Liver (tissue), 9 donors: ENCODE data around the gene BCAR3. TPM values are rescaled to one million over a fixed set of nuclear protein-coding genes. Genes with fewer than 3 reads are reported as not detected.

Experiments used
- DNase-seq: peaks from one replicate; pipeline ENCODE4 v3.0.0-alpha.2; 2017; ENCODE audit warnings: low spot score
- H3K27ac ChIP-seq, 2 donors: one replicate each; pipeline ENCODE4 v1.7.0; 2013; ENCODE audit warnings: inconsistent platforms in 2 of 2, low read length in 2 of 2, control low read depth in 1 of 2, low read depth in 1 of 2, mild to moderate bottlenecking in 1 of 2
- H3K27me3 ChIP-seq, 4 donors: one replicate each; pipeline versions ENCODE4 v1.6.1 to v1.7.0; 2013; ENCODE audit warnings: low read length in 3 of 4, inconsistent platforms in 1 of 4, mild to moderate bottlenecking in 1 of 4, moderate library complexity in 1 of 4; ENCODE audit not compliant: control insufficient read depth in 4 of 4, insufficient read depth in 4 of 4
- H3K36me3 ChIP-seq, 4 donors: one replicate each; pipeline versions ENCODE4 v1.6.1 to v1.7.0; 2013; ENCODE audit warnings: low read length in 3 of 4, mild to moderate bottlenecking in 3 of 4, low read depth in 1 of 4, moderate library complexity in 1 of 4; ENCODE audit not compliant: control insufficient read depth in 4 of 4, insufficient read depth in 3 of 4
- H3K4me1 ChIP-seq, 4 donors: one replicate each; pipeline versions ENCODE4 v1.6.1 to v1.7.0; 2013; ENCODE audit warnings: low read length in 3 of 4, mild to moderate bottlenecking in 3 of 4, moderate library complexity in 1 of 4; ENCODE audit not compliant: control insufficient read depth in 4 of 4, insufficient read depth in 4 of 4
- H3K4me3 ChIP-seq, 3 donors: one replicate each; pipeline versions ENCODE4 v1.6.1 to v1.7.0; 2013; ENCODE audit warnings: low read length in 3 of 3, control low read depth in 1 of 3, low read depth in 1 of 3, mild to moderate bottlenecking in 1 of 3
- H3K9ac ChIP-seq, 2 donors: one replicate each; pipeline ENCODE4 v1.7.0; 2013; ENCODE audit warnings: low read length in 2 of 2, mild to moderate bottlenecking in 2 of 2, moderate library complexity in 2 of 2, control low read depth in 1 of 2, low read depth in 1 of 2
- H3K9me3 ChIP-seq, 4 donors: one replicate each; pipeline versions ENCODE4 v1.6.1 to v1.7.0; 2013; ENCODE audit warnings: low read length in 3 of 4; ENCODE audit not compliant: control insufficient read depth in 4 of 4
- EGR1 ChIP-seq, 2 donors: IDR thresholded peaks; 2 replicates each; pipeline ENCODE4 v1.6.1; 2016 to 2018; ENCODE audit warnings: antibody characterized with exemption in 2 of 2, low read depth in 2 of 2
- FOXA1 ChIP-seq: IDR thresholded peaks from 2 replicates; pipeline ENCODE4 v1.6.1; 2016; ENCODE audit warnings: antibody characterized with exemption
- FOXA2 ChIP-seq: IDR thresholded peaks from 2 replicates; pipeline ENCODE4 v1.6.1; 2016; ENCODE audit warnings: antibody characterized with exemption
- GABPA ChIP-seq, 2 donors: IDR thresholded peaks in 1 of 2; conservative IDR thresholded peaks in 1 of 2; 2 replicates each; pipeline ENCODE4 v1.6.1; 2016; ENCODE audit warnings: antibody characterized with exemption in 2 of 2, mild to moderate bottlenecking in 1 of 2, moderate library complexity in 1 of 2
- HNF4A ChIP-seq, 2 donors: conservative IDR thresholded peaks; 2 replicates each; pipeline ENCODE4 v1.6.1; 2016; ENCODE audit warnings: antibody characterized with exemption in 2 of 2, mild to moderate bottlenecking in 2 of 2
- HNF4G ChIP-seq: IDR thresholded peaks from 2 replicates; pipeline ENCODE4 v1.6.1; 2016; ENCODE audit warnings: antibody characterized with exemption
- JUND ChIP-seq, 2 donors: IDR thresholded peaks; 2 replicates each; pipeline ENCODE4 v1.6.1; 2016; ENCODE audit warnings: antibody characterized with exemption in 2 of 2
- MAX ChIP-seq: IDR thresholded peaks from 2 replicates; pipeline ENCODE4 v1.6.1; 2016; ENCODE audit warnings: antibody characterized with exemption
- NR2F2 ChIP-seq: IDR thresholded peaks from 2 replicates; pipeline ENCODE4 v1.6.1; 2016; ENCODE audit warnings: antibody characterized with exemption
- RAD21 ChIP-seq, 2 donors: IDR thresholded peaks; 2 replicates each; pipeline ENCODE4 v1.6.1; 2016; ENCODE audit warnings: antibody characterized with exemption in 2 of 2, mild to moderate bottlenecking in 2 of 2
- REST ChIP-seq: IDR thresholded peaks from 2 replicates; pipeline ENCODE4 v1.6.1; 2016; ENCODE audit warnings: antibody characterized with exemption, mild to moderate bottlenecking
- RXRA ChIP-seq, 2 donors: IDR thresholded peaks; 2 replicates each; pipeline ENCODE4 v1.6.1; 2017 to 2018; ENCODE audit warnings: antibody characterized with exemption in 2 of 2, mild to moderate bottlenecking in 1 of 2
- SP1 ChIP-seq: IDR thresholded peaks from 2 replicates; pipeline ENCODE4 v1.6.1; 2018; ENCODE audit warnings: antibody characterized with exemption, mild to moderate bottlenecking
- TAF1 ChIP-seq: conservative IDR thresholded peaks from 2 replicates; pipeline ENCODE4 v1.6.1; 2016; ENCODE audit warnings: antibody characterized with exemption, mild to moderate bottlenecking
- YY1 ChIP-seq: IDR thresholded peaks from 2 replicates; pipeline ENCODE4 v1.6.1; 2016; ENCODE audit warnings: antibody characterized with exemption, mild to moderate bottlenecking
- WGBS: extraction: QIAGEN DNeasy Blood & Tissue Kit; methylation state at CpG from one replicate; pipeline ENCODE4 v1.1.7; 2013; 5-methylcytosine and 5-hydroxymethylcytosine counted together
- polyA plus RNA-seq, 2 donors: library from polyadenylated mRNA; stranded (reverse) in 1 of 2; unstranded in 1 of 2; fragments of 200-250 nt in 1 of 2; fragments of >200 nt in 1 of 2; fragmentation: Nextera tagmentation in 1 of 2; extraction: Ambion mirVana in 1 of 2; gene quantifications; one replicate each; pipeline versions ENCODE4 v1.2.1 to v1.2.3, GENCODE V29; 2013 to 2015
- total RNA-seq, 2 donors: library from RNA; depleted of rRNA; stranded (reverse); fragments of >200 nt; gene quantifications; one replicate each; pipeline ENCODE4 v1.2.3, GENCODE V29; 2014
- TF ChIP-seq, protein P1 (sequence below): IDR thresholded peaks from 2 replicates; pipeline ENCODE4 v1.6.1; 2016; ENCODE audit warnings: antibody characterized with exemption
- TF ChIP-seq, protein P2 (sequence below): fragments of 150-350 bp; IDR thresholded peaks from 2 replicates; pipeline ENCODE4 v1.5.1; 2017; ENCODE audit warnings: improper control_type of control experiment, low read depth, low read length; ENCODE audit not compliant: missing input control
- donor health status: healthy.
- donor health status: healthy.
- donor health status: healthy.
- donor health status: healthy.
- donor health status: healthy.

Gene BCAR3
- total and polyA plus RNA-seq, 4 donors: 2.8 to 10.3 (median 7.7) TPM

GRCh38 chr1:93617670-93618499, 63.8 kb downstream of the BCAR3 start (continued):
- TF ChIP-seq, protein P1, sequence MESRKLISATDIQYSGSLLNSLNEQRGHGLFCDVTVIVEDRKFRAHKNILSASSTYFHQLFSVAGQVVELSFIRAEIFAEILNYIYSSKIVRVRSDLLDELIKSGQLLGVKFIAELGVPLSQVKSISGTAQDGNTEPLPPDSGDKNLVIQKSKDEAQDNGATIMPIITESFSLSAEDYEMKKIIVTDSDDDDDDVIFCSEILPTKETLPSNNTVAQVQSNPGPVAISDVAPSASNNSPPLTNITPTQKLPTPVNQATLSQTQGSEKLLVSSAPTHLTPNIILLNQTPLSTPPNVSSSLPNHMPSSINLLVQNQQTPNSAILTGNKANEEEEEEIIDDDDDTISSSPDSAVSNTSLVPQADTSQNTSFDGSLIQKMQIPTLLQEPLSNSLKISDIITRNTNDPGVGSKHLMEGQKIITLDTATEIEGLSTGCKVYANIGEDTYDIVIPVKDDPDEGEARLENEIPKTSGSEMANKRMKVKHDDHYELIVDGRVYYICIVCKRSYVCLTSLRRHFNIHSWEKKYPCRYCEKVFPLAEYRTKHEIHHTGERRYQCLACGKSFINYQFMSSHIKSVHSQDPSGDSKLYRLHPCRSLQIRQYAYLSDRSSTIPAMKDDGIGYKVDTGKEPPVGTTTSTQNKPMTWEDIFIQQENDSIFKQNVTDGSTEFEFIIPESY: peak; percentile 21
- TF ChIP-seq JUND (IDR thresholded peaks at IDR 0.05): peak; percentile 55 to 89

DNA sequence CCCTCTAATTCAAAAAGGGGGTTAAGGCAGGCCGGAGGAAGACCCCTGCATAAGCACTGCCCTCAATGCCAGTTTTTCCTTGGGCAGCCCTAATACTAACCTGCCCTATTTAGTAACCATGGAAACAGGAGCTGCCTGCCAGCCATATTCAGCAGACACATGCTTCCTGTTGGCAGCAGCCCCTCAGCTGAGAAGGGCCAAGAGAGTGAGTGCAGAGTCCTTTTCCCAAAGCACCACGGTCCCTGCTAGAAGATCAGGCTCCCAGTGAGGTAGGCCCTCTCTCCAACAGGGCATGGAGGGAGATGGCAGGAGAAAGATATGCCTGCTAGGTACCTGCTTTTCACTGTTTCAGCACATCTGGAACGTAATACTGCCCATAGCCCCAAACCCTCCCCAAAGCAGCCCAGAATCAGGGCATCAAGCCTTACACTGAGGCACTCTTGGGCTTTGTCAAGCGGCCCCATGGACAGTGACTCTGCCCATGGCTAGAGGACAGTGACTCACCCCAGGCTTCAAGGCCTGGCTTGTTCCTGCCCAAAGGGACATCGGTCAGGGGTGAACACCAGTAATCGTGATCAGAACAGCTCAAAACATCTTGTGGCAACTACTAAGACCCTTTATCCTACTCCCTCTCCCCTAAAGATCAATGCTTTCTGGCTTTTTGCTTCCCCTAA, 64.5 kb downstream of the BCAR3 start:
- H3K4me3 ChIP-seq: no peak overlapping the region
- peaks cover 0 to 1% (median 0%) of the 10 kb centered on the region in 4 donors for H3K36me3 ChIP-seq
- 29% methylated on average over 6 of the region's 6 CpGs for WGBS

More for the DNA sequence above, 64.5 kb downstream of the BCAR3 start:
- Histone ChIP-seq H3K9me3 (no peaks in the 10 kb centered on the region), H3K9ac (peak overlapping the region in 1 of 2 donors; percentile 44), H3K27ac (peak overlapping the region; percentile 89 to 98), H3K27me3 (no peaks in the 10 kb centered on the region), H3K4me1 (peaks cover 18 to 70% (median 60%) of the 10 kb centered on the region in 4 donors)
- no peak for TF ChIP-seq RXRA (IDR thresholded peaks at IDR 0.05)
- TF ChIP-seq SP1: peak; percentile 33
- no peak for TF ChIP-seq FOXA2
- peak; percentile 3 to 30 for TF ChIP-seq RAD21 (IDR thresholded peaks at IDR 0.05)
- no peak for TF ChIP-seq EGR1 (IDR thresholded peaks at IDR 0.05; ENCODE audit: low read depth in 2 of 2)
- no peak for TF ChIP-seq YY1
- peak; percentile 75 to 81 for TF ChIP-seq HNF4A (conservative IDR thresholded peaks at IDR 0.05)
- peak; percentile 20 for TF ChIP-seq FOXA1
- no peak for TF ChIP-seq TAF1
- TF ChIP-seq HNF4G: peak; percentile 65
- TF ChIP-seq JUND (IDR thresholded peaks at IDR 0.05): no peak
- TF ChIP-seq, protein P2, sequence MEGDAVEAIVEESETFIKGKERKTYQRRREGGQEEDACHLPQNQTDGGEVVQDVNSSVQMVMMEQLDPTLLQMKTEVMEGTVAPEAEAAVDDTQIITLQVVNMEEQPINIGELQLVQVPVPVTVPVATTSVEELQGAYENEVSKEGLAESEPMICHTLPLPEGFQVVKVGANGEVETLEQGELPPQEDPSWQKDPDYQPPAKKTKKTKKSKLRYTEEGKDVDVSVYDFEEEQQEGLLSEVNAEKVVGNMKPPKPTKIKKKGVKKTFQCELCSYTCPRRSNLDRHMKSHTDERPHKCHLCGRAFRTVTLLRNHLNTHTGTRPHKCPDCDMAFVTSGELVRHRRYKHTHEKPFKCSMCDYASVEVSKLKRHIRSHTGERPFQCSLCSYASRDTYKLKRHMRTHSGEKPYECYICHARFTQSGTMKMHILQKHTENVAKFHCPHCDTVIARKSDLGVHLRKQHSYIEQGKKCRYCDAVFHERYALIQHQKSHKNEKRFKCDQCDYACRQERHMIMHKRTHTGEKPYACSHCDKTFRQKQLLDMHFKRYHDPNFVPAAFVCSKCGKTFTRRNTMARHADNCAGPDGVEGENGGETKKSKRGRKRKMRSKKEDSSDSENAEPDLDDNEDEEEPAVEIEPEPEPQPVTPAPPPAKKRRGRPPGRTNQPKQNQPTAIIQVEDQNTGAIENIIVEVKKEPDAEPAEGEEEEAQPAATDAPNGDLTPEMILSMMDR: no peak
- no peak for TF ChIP-seq NR2F2
- no peak for TF ChIP-seq REST
- no peak for TF ChIP-seq GABPA (IDR thresholded peaks at IDR 0.05 in 1 of 2, conservative IDR thresholded peaks at IDR 0.05 in 1 of 2)
- no peak for TF ChIP-seq MAX
- DNase-seq: no peak
